IMR-90 (cell line): ENCODE results near the gene NRM.

ENCODE experiments used
- CEBPB ChIP-seq: IDR thresholded peaks from 2 replicates; pipeline ENCODE4 v1.6.1; 2012; ENCODE audit warnings: low read depth, low read length, improper control_type of control experiment
- CTCF ChIP-seq: conservative IDR thresholded peaks from 2 replicates; pipeline ENCODE4 v1.5.1; 2012; ENCODE audit warnings: mild to moderate bottlenecking, low read depth, low read length, improper control_type of control experiment
- ELK1 ChIP-seq: fragments of 150-350 bp; IDR thresholded peaks from 2 replicates; pipeline ENCODE4 v1.6.1; 2016; ENCODE audit warnings: low read depth, mild to moderate bottlenecking, low read length, moderate library complexity, borderline replicate concordance
- POLR2A ChIP-seq: IDR thresholded peaks from 2 replicates; pipeline ENCODE4 v1.6.1; 2012; ENCODE audit warnings: mild to moderate bottlenecking, low read depth, low read length
- RCOR1 ChIP-seq: IDR thresholded peaks from 2 replicates; pipeline ENCODE4 v1.6.1; 2012; ENCODE audit warnings: mild to moderate bottlenecking, low read length, improper control_type of control experiment; ENCODE audit not compliant: insufficient replicate concordance
- RFX5 ChIP-seq: IDR thresholded peaks from 2 replicates; pipeline ENCODE4 v1.8.0; 2012; ENCODE audit warnings: low read depth, mild to moderate bottlenecking, low read length, moderate library complexity
- SMC3 ChIP-seq: fragments of 150-350 bp; IDR thresholded peaks from 2 replicates; pipeline ENCODE4 v1.6.1; 2016; ENCODE audit warnings: low read depth, mild to moderate bottlenecking, antibody characterized with exemption, low read length, moderate library complexity

GRCh38 chr6:30725713-30726505, 35.1 kb upstream of the NRM start:
- TF ChIP-seq CTCF (no peak), RFX5 (no peak), POLR2A (peak; percentile 10; the same call in 1 of the 2 replicates), ELK1 (no peak), SMC3 (no peak), RCOR1 (no peak), CEBPB (no peak)
